Loucy (cell line): ENCODE measurements around the gene HOXD13.

Experiments
- EZH2phosphoT487 ChIP-seq: fragments of 200-600 bp; IDR thresholded peaks from 2 replicates; pipeline ENCODE4 v1.6.1; 2018; ENCODE audit warnings: antibody characterized with exemption, mild to moderate bottlenecking, moderate library complexity, borderline replicate concordance
- TF ChIP-seq, protein P1 (sequence below): fragments of 200-600 bp; sonication (generic); conservative IDR thresholded peaks from 2 replicates; pipeline ENCODE4 v1.5.1; 2014; ENCODE audit warnings: mild to moderate bottlenecking, antibody characterized with exemption, low read length

DNA sequence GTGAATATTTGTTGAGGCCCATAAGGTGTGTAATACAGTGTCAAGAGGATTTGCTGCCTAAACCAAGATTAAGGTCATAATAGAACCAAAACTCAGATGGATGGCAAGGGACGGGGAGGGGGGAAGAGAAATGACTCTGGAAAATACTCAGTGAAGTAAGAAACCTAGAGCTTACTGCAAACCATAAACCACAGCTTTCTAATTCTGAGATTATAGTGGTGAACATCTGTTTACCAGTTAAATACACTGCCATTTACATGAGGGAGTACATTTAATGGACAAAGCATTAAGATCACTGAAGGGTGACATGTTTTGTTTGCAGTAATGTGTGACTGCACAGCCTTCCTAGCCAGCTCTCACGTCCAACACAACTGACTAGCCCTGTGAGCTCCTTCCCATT lies 28.6 kb upstream of the HOXD13 start:
- TF ChIP-seq, protein P1, sequence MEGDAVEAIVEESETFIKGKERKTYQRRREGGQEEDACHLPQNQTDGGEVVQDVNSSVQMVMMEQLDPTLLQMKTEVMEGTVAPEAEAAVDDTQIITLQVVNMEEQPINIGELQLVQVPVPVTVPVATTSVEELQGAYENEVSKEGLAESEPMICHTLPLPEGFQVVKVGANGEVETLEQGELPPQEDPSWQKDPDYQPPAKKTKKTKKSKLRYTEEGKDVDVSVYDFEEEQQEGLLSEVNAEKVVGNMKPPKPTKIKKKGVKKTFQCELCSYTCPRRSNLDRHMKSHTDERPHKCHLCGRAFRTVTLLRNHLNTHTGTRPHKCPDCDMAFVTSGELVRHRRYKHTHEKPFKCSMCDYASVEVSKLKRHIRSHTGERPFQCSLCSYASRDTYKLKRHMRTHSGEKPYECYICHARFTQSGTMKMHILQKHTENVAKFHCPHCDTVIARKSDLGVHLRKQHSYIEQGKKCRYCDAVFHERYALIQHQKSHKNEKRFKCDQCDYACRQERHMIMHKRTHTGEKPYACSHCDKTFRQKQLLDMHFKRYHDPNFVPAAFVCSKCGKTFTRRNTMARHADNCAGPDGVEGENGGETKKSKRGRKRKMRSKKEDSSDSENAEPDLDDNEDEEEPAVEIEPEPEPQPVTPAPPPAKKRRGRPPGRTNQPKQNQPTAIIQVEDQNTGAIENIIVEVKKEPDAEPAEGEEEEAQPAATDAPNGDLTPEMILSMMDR, result no peak
- no peak for TF ChIP-seq EZH2phosphoT487
